Thoracic aorta (tissue), 2 donors: ENCODE data around the gene AKAP11. TPM values are rescaled to one million over a fixed set of nuclear protein-coding genes. Genes with fewer than 3 reads are reported as not detected.

Experiments used
- ATAC-seq: fragments of 150-250 bp; one replicate; pipeline ENCODE4 v1.8.0; 2017; ENCODE audit warnings: low read depth; ENCODE audit not compliant: insufficient number of reproducible peaks, low FRiP score
- DNase-seq: peaks from one replicate; pipeline ENCODE4 v3.0.0-alpha.2; 2020; ENCODE audit warnings: low spot score
- H3K27ac ChIP-seq, 2 donors: fragments of 200-600 bp; sonication (generic); 1 replicate in 1 of 2; 2 replicates in 1 of 2; pipeline ENCODE4 v1.5.1; 2016; ENCODE audit warnings: mild to moderate bottlenecking in 2 of 2, moderate library complexity in 2 of 2
- H3K27me3 ChIP-seq: fragments of 200-600 bp; sonication (generic); replicated peaks from 2 replicates; pipeline ENCODE4 v1.6.0; 2016; ENCODE audit warnings: mild to moderate bottlenecking; ENCODE audit not compliant: insufficient read depth
- H3K36me3 ChIP-seq: fragments of 200-600 bp; sonication (generic); one replicate; pipeline ENCODE4 v1.5.1; 2016
- H3K4me1 ChIP-seq, 2 donors: fragments of 200-600 bp; sonication (generic); 1 replicate in 1 of 2; 2 replicates in 1 of 2; pipeline versions ENCODE4 v1.5.1 to v1.6.0; 2016; ENCODE audit warnings: low read depth in 2 of 2, mild to moderate bottlenecking in 1 of 2; ENCODE audit not compliant: control insufficient read depth in 1 of 2
- H3K4me3 ChIP-seq: fragments of 200-600 bp; sonication (generic); 2 replicates; pipeline ENCODE4 v1.5.1; 2016; ENCODE audit warnings: mild to moderate bottlenecking
- H3K9me3 ChIP-seq: fragments of 200-600 bp; sonication (generic); 2 replicates; pipeline ENCODE4 v1.5.1; 2016
- total RNA-seq, 2 donors: library from RNA; depleted of rRNA; stranded (reverse); fragments of >200 nt; gene quantifications; one replicate each; pipeline versions ENCODE4 v1.1.0 to v1.2.3, GENCODE V29; 2016
- TF ChIP-seq, protein P1 (sequence below): fragments of 200-600 bp; sonication (generic); IDR thresholded peaks from one replicate; pipeline ENCODE4 v1.5.1; 2019; ENCODE audit warnings: antibody characterized with exemption

AKAP11 gene
- total RNA-seq, 2 donors from 2014 or later = 28.7 to 37.1 TPM

DNA sequence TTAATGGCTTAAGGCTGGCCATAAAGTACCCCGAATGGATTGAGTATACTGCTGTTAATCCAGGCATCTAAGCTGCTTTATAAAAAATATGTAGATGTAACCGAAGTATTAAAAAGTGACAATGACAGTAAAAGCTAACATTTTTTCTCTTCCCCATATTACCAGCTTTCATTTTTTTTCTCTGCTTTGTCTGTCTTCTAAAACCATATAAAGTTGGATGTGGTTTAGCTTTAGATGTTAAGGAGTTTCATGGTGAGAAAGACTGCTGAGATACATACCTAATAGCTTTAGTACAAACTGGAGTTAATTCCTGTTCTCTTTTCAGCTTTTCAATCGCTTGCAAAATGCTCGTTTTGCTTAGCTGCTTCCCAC is 838 bp downstream of the AKAP11 start:
- TF ChIP-seq, protein P1, sequence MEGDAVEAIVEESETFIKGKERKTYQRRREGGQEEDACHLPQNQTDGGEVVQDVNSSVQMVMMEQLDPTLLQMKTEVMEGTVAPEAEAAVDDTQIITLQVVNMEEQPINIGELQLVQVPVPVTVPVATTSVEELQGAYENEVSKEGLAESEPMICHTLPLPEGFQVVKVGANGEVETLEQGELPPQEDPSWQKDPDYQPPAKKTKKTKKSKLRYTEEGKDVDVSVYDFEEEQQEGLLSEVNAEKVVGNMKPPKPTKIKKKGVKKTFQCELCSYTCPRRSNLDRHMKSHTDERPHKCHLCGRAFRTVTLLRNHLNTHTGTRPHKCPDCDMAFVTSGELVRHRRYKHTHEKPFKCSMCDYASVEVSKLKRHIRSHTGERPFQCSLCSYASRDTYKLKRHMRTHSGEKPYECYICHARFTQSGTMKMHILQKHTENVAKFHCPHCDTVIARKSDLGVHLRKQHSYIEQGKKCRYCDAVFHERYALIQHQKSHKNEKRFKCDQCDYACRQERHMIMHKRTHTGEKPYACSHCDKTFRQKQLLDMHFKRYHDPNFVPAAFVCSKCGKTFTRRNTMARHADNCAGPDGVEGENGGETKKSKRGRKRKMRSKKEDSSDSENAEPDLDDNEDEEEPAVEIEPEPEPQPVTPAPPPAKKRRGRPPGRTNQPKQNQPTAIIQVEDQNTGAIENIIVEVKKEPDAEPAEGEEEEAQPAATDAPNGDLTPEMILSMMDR = no peak
- no peak for ATAC-seq
- Histone ChIP-seq H3K27ac (peak overlapping the region; percentile 80 to 86), H3K27me3 (no peaks in the 10 kb centered on the region), H3K4me1 (peaks cover 19% of the 10 kb centered on the region in 2 donors), H3K36me3 (no peaks in the 10 kb centered on the region), H3K9me3 (no peaks in the 10 kb centered on the region), H3K4me3 (peak overlapping the region; percentile 94)
- DNase-seq = no peak

DNA sequence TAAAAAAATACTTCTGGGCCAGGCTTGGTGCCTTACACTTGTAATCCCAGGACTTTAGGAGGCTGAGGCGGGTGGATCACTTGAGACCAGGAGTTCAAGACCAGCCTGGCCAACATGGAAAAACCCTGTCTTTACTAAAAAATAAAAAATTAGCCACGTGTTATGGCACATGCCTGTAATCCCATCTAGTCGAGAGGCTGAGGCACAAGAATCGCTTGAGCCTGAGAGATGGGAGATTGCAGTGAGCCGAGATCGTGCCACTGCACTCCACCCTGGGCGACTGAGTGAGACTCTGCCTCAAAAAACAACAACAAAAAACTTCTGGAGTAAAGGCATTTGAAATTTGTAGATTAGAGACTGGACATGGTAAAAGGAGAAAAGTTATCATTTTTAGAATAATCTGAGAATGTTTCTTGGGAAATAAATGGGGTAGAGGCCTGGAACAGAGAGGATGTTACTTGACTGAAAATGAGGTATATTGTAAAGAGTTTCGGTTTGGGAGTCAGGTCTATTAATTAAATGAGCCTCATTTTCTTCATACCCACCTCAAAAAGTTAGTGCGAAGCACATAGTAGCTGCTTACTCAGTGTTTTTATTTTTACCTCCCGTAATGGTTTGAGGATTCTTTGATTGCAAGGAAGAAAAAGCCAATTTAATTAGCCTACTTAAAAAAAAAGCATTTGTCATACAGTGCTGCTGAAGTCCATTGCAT is 2.6 kb downstream of the AKAP11 start:
- H3K4me3 ChIP-seq = no peak overlapping the region
- peaks cover 19 to 22% of the 10 kb centered on the region in 2 donors for H3K4me1 ChIP-seq
- TF ChIP-seq, protein P1 = no peak
- no peaks in the 10 kb centered on the region for H3K36me3 ChIP-seq
- H3K27me3 ChIP-seq = no peaks in the 10 kb centered on the region
- H3K27ac ChIP-seq = no peak overlapping the region
- H3K9me3 ChIP-seq = no peaks in the 10 kb centered on the region
- DNase-seq (no peak), ATAC-seq (no peak)

DNA sequence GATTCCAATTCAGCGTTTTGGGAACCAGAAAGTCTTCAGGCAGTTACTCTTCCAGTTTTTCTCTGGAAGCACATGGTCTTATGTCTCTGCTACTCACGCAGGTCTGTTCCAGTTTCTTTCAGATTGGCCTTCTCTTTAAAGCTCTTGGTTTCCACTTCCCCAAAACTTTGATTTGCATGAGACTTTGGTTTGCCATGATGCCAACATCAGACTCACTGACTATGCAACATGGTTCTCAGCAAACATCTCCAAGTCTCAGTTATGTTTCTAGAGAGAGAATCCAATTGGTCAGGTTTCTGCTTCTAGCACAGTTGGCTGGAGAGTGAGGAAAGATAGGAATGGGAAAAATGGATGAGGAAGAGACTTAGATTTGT is 3.1 kb downstream of the AKAP11 start:
- H3K27me3 ChIP-seq = no peaks in the 10 kb centered on the region
- peaks cover 19 to 22% of the 10 kb centered on the region in 2 donors for H3K4me1 ChIP-seq
- no peak for ATAC-seq
- no peaks in the 10 kb centered on the region for H3K36me3 ChIP-seq
- H3K9me3 ChIP-seq = no peaks in the 10 kb centered on the region
- no peak overlapping the region for H3K4me3 ChIP-seq
- DNase-seq = no peak
- H3K27ac ChIP-seq = no peak overlapping the region
- TF ChIP-seq, protein P1 = no peak

DNA sequence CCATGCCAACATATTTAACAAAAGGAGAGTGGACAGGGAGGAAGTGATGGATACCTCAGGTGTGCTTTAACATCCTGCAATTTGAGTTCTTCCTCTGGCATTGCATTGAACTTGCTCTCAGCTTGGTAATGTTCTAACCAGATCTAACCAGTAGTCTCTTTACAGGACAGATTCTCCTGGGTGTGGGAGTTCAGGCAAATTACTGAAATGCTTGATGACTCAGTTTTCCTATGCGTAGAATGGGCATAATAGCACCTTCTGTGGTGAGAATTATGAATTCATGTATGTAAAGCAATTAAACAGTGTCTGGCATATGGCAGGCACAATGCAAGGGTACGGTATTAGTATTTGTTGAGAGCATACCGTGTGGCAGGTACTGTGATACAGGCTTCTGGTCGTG is 3.6 kb downstream of the AKAP11 start:
- ATAC-seq (no peak), DNase-seq (no peak)
- H3K4me1 ChIP-seq = peaks cover 19 to 22% of the 10 kb centered on the region in 2 donors
- H3K36me3 ChIP-seq = no peaks in the 10 kb centered on the region
- no peaks in the 10 kb centered on the region for H3K9me3 ChIP-seq
- no peak overlapping the region for H3K27ac ChIP-seq
- no peaks in the 10 kb centered on the region for H3K27me3 ChIP-seq
- TF ChIP-seq, protein P1 = no peak
- no peak overlapping the region for H3K4me3 ChIP-seq

DNA sequence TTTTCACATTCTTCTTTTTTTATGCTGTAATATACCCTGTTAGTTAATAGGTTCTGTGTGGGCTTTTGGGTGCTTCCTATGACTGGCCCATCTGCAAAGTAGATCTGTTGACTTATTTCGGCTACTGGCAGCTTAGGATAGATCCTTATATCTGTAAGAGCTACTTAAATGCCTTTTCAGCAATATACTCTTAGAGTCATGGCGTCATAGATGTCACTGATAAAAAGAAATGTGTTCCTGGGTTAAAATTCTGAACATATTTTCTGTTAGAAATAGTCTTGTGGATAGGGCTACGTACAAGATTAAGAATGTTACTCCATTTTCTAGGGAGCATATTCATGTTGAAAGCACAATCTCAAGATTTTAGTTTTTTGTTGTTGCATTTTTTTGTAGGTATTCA is 4.7 kb downstream of the AKAP11 start:
- Histone ChIP-seq H3K9me3 (no peaks in the 10 kb centered on the region), H3K4me3 (no peak overlapping the region), H3K4me1 (peaks cover 19 to 22% of the 10 kb centered on the region in 2 donors), H3K27me3 (no peaks in the 10 kb centered on the region), H3K36me3 (no peaks in the 10 kb centered on the region), H3K27ac (no peak overlapping the region)
- ATAC-seq (no peak), DNase-seq (no peak)
- TF ChIP-seq, protein P1 = no peak
